ENCODE results near the gene ZNF275.

The ZNF275 gene

DNA sequence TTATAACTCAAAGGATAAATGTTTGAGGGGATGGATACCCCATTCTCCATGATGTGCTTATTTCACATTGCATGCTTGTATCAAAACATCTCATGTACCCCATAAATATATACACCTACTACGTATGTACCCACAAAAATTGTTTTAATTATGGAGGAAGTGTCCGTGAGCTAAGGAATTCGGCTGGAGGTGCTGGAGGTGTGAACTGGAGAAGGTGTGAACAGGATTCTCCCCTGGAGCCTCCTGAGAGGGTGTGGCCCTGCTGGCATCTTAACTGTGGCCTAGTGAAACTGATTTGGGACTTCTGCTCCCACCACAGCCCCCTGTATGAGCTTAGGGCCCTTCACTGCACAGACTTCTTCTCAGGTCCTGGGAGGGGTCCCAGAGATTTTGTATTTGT is 43.8 kb downstream of the ZNF275 start:
- Histone ChIP-seq H3K9me2 (replicated peaks; ENCODE audit: low read depth, low read length) (no peaks in the 10 kb centered on the region), H3K79me2 (ENCODE audit: insufficient read depth, low read length) (no peaks in the 10 kb centered on the region), H3K4me2 (ENCODE audit: low read depth, low read length, poor library complexity, severe bottlenecking) (no peak overlapping the region), H2AFZ (ENCODE audit: low read length) (no peak overlapping the region), H3K4me3 (ENCODE audit: low read length, poor library complexity, severe bottlenecking) (no peak overlapping the region), H3K36me3 (ENCODE audit: insufficient read depth, low read length) (no peaks in the 10 kb centered on the region), H3K4me1 (ENCODE audit: insufficient read depth, low read length, poor library complexity, severe bottlenecking) (no peaks in the 10 kb centered on the region), H3K9me3 (ENCODE audit: insufficient read depth, low read depth, low read length) (no peaks in the 10 kb centered on the region), H3K9ac (ENCODE audit: low read depth, low read length, poor library complexity, severe bottlenecking) (no peak overlapping the region), H3F3A (ENCODE audit: low read depth) (no peaks in the 10 kb centered on the region), H4K20me1 (ENCODE audit: insufficient read depth, low read length, poor library complexity, severe bottlenecking) (no peaks in the 10 kb centered on the region), H3K27me3 (ENCODE audit: insufficient read depth, low read length, poor library complexity, severe bottlenecking) (no peaks in the 10 kb centered on the region)
- TF ChIP-seq, protein P1, sequence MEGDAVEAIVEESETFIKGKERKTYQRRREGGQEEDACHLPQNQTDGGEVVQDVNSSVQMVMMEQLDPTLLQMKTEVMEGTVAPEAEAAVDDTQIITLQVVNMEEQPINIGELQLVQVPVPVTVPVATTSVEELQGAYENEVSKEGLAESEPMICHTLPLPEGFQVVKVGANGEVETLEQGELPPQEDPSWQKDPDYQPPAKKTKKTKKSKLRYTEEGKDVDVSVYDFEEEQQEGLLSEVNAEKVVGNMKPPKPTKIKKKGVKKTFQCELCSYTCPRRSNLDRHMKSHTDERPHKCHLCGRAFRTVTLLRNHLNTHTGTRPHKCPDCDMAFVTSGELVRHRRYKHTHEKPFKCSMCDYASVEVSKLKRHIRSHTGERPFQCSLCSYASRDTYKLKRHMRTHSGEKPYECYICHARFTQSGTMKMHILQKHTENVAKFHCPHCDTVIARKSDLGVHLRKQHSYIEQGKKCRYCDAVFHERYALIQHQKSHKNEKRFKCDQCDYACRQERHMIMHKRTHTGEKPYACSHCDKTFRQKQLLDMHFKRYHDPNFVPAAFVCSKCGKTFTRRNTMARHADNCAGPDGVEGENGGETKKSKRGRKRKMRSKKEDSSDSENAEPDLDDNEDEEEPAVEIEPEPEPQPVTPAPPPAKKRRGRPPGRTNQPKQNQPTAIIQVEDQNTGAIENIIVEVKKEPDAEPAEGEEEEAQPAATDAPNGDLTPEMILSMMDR (conservative IDR thresholded peaks at IDR 0.05; ENCODE audit: low read length) = no peak
- TF ChIP-seq EZH2phosphoT487 (IDR thresholded peaks at IDR 0.05; ENCODE audit: borderline replicate concordance) = no peak

DNA sequence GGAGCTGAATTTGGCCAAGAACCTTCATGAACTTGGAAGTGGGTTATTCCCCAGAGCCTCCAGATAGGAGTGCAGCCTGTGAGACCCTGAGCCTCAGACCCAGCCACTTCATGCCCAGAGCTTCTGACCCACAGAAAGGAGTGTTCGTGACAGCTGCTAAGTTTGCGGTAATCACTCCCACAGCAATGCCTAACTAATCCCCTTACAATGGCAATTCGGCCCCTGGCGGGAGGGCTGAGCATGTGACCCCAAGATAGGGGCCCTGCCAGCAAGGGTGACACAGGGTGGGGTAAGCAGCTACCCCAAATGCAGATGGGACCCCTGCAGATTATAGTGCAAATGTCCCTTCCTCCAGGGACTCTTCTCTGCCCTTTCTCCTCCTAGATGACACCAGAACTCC is 44.7 kb downstream of the ZNF275 start:
- no peaks in the 10 kb centered on the region for H3K9me2 ChIP-seq (replicated peaks; ENCODE audit: low read depth, low read length)
- no peak overlapping the region for H3K4me3 ChIP-seq (ENCODE audit: low read length, poor library complexity, severe bottlenecking)
- no peaks in the 10 kb centered on the region for H3K4me1 ChIP-seq (ENCODE audit: insufficient read depth, low read length, poor library complexity, severe bottlenecking)
- no peaks in the 10 kb centered on the region for H3K9me3 ChIP-seq (ENCODE audit: insufficient read depth, low read depth, low read length)
- H3F3A ChIP-seq (ENCODE audit: low read depth) = no peaks in the 10 kb centered on the region
- no peaks in the 10 kb centered on the region for H3K79me2 ChIP-seq (ENCODE audit: insufficient read depth, low read length)
- no peaks in the 10 kb centered on the region for H4K20me1 ChIP-seq (ENCODE audit: insufficient read depth, low read length, poor library complexity, severe bottlenecking)
- H3K27me3 ChIP-seq (ENCODE audit: insufficient read depth, low read length, poor library complexity, severe bottlenecking) = no peaks in the 10 kb centered on the region
- no peak overlapping the region for H3K9ac ChIP-seq (ENCODE audit: low read depth, low read length, poor library complexity, severe bottlenecking)
- H2AFZ ChIP-seq (ENCODE audit: low read length) = no peak overlapping the region
- no peaks in the 10 kb centered on the region for H3K36me3 ChIP-seq (ENCODE audit: insufficient read depth, low read length)
- TF ChIP-seq, protein P1 (conservative IDR thresholded peaks at IDR 0.05; ENCODE audit: low read length) = no peak
- TF ChIP-seq EZH2phosphoT487 (IDR thresholded peaks at IDR 0.05; ENCODE audit: borderline replicate concordance) = no peak
- H3K4me2 ChIP-seq (ENCODE audit: low read depth, low read length, poor library complexity, severe bottlenecking) = no peak overlapping the region

DNA sequence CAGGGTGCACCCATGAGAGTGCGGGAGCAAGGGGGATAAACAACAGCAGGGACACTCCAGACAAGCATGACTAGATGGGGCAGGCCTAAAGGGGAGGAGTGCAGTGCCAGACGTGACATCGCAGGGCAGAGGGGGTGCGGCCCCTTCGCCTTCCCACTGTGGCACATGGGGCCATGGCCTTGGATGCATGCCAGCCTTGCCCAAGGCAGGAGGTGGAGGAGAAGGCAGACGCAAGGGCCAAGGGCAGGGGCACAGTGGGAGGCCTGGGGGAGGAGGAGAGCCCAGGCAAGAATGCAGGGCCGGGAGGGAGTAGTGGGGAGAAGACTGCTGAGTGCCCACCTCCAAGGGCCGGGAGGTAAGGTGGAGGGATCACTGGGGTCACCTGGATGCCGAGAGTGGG is 45.6 kb downstream of the ZNF275 start:
- no peaks in the 10 kb centered on the region for H3K9me2 ChIP-seq (replicated peaks; ENCODE audit: low read depth, low read length)
- no peaks in the 10 kb centered on the region for H3K27me3 ChIP-seq (ENCODE audit: insufficient read depth, low read length, poor library complexity, severe bottlenecking)
- no peaks in the 10 kb centered on the region for H4K20me1 ChIP-seq (ENCODE audit: insufficient read depth, low read length, poor library complexity, severe bottlenecking)
- no peak for TF ChIP-seq EZH2phosphoT487 (IDR thresholded peaks at IDR 0.05; ENCODE audit: borderline replicate concordance)
- TF ChIP-seq, protein P1 (conservative IDR thresholded peaks at IDR 0.05; ENCODE audit: low read length) = no peak
- H3F3A ChIP-seq (ENCODE audit: low read depth) = no peaks in the 10 kb centered on the region
- no peak overlapping the region for H3K9ac ChIP-seq (ENCODE audit: low read depth, low read length, poor library complexity, severe bottlenecking)
- H3K4me1 ChIP-seq (ENCODE audit: insufficient read depth, low read length, poor library complexity, severe bottlenecking) = no peaks in the 10 kb centered on the region
- no peaks in the 10 kb centered on the region for H3K79me2 ChIP-seq (ENCODE audit: insufficient read depth, low read length)
- no peaks in the 10 kb centered on the region for H3K9me3 ChIP-seq (ENCODE audit: insufficient read depth, low read depth, low read length)
- H3K4me3 ChIP-seq (ENCODE audit: low read length, poor library complexity, severe bottlenecking) = no peak overlapping the region
- no peak overlapping the region for H3K4me2 ChIP-seq (ENCODE audit: low read depth, low read length, poor library complexity, severe bottlenecking)
- no peaks in the 10 kb centered on the region for H3K36me3 ChIP-seq (ENCODE audit: insufficient read depth, low read length)
- H2AFZ ChIP-seq (ENCODE audit: low read length) = no peak overlapping the region

All from Loucy (cell line).